ENCODE data around the gene SPG21.
"Not testable (repeated sequence)": the region's sequence is repeated elsewhere in the genome, so short reads cannot be mapped to it uniquely, and the experiment has no call there.

SPG21 gene

DNA sequence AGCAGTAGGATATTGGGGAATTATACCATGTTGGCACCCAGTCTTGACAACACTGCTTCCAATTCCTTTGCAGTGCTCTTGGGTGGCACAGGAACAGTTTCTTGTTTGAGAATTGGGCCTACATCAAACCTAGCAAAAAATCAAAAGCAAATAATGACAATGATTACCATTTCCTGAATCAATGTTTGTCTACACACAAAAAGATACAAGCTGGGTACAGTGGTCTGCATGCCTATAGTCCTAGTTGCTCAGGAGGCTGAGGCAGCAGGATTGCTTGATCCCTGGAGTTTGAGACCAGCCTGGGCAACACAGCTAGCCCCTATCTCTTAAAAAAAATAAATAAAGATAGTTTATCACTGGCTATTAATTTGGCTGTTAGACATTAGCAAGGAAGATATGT lies 31.8 kb upstream of the SPG21 start:
- no peak overlapping the region for H2BK12ac ChIP-seq (ENCODE audit: low read length in 2 of 2)
- H3K4ac ChIP-seq (ENCODE audit: low read depth in 1 of 2, low read length in 2 of 2) = no peak overlapping the region
- no peak overlapping the region for H3K14ac ChIP-seq (ENCODE audit: low read length in 2 of 2)
- H4K91ac ChIP-seq (ENCODE audit: low read length) = no peak overlapping the region
- H3K27me3 ChIP-seq (ENCODE audit: control insufficient read depth in 1 of 2, insufficient read depth in 1 of 2, low read length in 2 of 2) = no peaks in the 10 kb centered on the region
- no peak overlapping the region for H2AK5ac ChIP-seq (ENCODE audit: low read length, severe bottlenecking)
- H4K8ac ChIP-seq (ENCODE audit: low read length) = no peak overlapping the region
- H3K23ac ChIP-seq (ENCODE audit: low read length in 2 of 2) = no peak overlapping the region
- H2BK120ac ChIP-seq (ENCODE audit: low read depth, low read length) = no peak overlapping the region
- H2BK15ac ChIP-seq (ENCODE audit: low read depth, poor library complexity, severe bottlenecking) = no peak overlapping the region
- H3K27ac ChIP-seq (ENCODE audit: low read length, poor library complexity, severe bottlenecking) = no peak overlapping the region
- H3K36me3 ChIP-seq (ENCODE audit: control insufficient read depth in 1 of 2, insufficient read depth in 2 of 2, low read depth in 1 of 2, low read length in 2 of 2) = peaks cover 8 to 90% of the 10 kb centered on the region in 2 experiments
- H2BK5ac ChIP-seq (ENCODE audit: low read depth, low read length, poor library complexity, severe bottlenecking) = no peak overlapping the region
- H3K18ac ChIP-seq (ENCODE audit: low read depth in 1 of 2, low read length in 2 of 2) = no peak overlapping the region
- no peak overlapping the region for H3K9ac ChIP-seq (ENCODE audit: low read length)
- no peak overlapping the region for H2AFZ ChIP-seq (ENCODE audit: low read depth, low read length)
- no peak for DNase-seq
- H3K4me1 ChIP-seq (ENCODE audit: control insufficient read depth, insufficient read depth, low read depth, low read length) = no peaks in the 10 kb centered on the region
- no peak overlapping the region for H3K4me2 ChIP-seq (ENCODE audit: low read length, poor library complexity, severe bottlenecking)
- no peaks in the 10 kb centered on the region for H3K9me3 ChIP-seq (ENCODE audit: control insufficient read depth, low read length)
- H3K4me3 ChIP-seq (ENCODE audit: insufficient read depth in 1 of 2, low read depth in 1 of 2, low read length in 2 of 2) = no peak overlapping the region
- H3K79me1 ChIP-seq (replicated peaks; ENCODE audit: low read length, poor library complexity, severe bottlenecking) = peaks cover 8% of the 10 kb centered on the region

DNA sequence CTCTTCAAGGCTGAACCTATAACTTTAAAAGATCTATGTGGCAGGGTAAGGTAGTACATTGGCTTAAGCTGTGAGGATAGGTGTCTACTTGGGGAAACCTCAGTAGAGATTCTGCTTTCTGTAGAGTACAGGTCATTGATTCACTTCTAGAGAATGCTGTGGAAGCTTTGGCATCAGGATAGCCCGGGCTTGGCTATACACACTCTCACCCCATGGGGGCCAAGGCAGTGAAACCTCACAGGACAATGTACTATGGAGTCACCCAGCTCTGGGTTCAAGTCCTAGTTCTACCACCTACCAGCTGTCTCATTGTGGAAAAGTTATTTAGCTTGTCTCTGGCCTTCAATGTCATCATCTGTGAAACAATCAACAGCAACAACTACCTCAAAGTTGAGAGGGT lies 30.7 kb upstream of the SPG21 start:
- no peak overlapping the region for H4K8ac ChIP-seq (ENCODE audit: low read length)
- H3K14ac ChIP-seq (ENCODE audit: low read length in 2 of 2) = no peak overlapping the region
- peaks cover 8% of the 10 kb centered on the region for H3K79me1 ChIP-seq (replicated peaks; ENCODE audit: low read length, poor library complexity, severe bottlenecking)
- H3K4me3 ChIP-seq (ENCODE audit: insufficient read depth in 1 of 2, low read depth in 1 of 2, low read length in 2 of 2) = no peak overlapping the region
- no peak overlapping the region for H4K91ac ChIP-seq (ENCODE audit: low read length)
- no peak overlapping the region for H2BK5ac ChIP-seq (ENCODE audit: low read depth, low read length, poor library complexity, severe bottlenecking)
- H2BK120ac ChIP-seq (ENCODE audit: low read depth, low read length) = no peak overlapping the region
- DNase-seq = no peak
- WGBS = 100% methylated on average over 1 of the region's 1 CpG
- H3K27me3 ChIP-seq (ENCODE audit: control insufficient read depth in 1 of 2, insufficient read depth in 1 of 2, low read length in 2 of 2) = no peaks in the 10 kb centered on the region
- no peak overlapping the region for H3K27ac ChIP-seq (ENCODE audit: low read length, poor library complexity, severe bottlenecking)
- H3K4me2 ChIP-seq (ENCODE audit: low read length, poor library complexity, severe bottlenecking) = no peak overlapping the region
- H3K4ac ChIP-seq (ENCODE audit: low read depth in 1 of 2, low read length in 2 of 2) = no peak overlapping the region
- no peak overlapping the region for H2AK5ac ChIP-seq (ENCODE audit: low read length, severe bottlenecking)
- no peak overlapping the region for H2BK15ac ChIP-seq (ENCODE audit: low read depth, poor library complexity, severe bottlenecking)
- no peak overlapping the region for H3K9ac ChIP-seq (ENCODE audit: low read length)
- no peaks in the 10 kb centered on the region for H3K4me1 ChIP-seq (ENCODE audit: control insufficient read depth, insufficient read depth, low read depth, low read length)
- no peak overlapping the region for H3K23ac ChIP-seq (ENCODE audit: low read length in 2 of 2)
- H3K36me3 ChIP-seq (ENCODE audit: control insufficient read depth in 1 of 2, insufficient read depth in 2 of 2, low read depth in 1 of 2, low read length in 2 of 2) = peaks cover 11 to 90% of the 10 kb centered on the region in 2 experiments
- H3K9me3 ChIP-seq (ENCODE audit: control insufficient read depth, low read length) = no peaks in the 10 kb centered on the region
- H2BK12ac ChIP-seq (ENCODE audit: low read length in 2 of 2) = no peak overlapping the region
- H3K18ac ChIP-seq (ENCODE audit: low read depth in 1 of 2, low read length in 2 of 2) = no peak overlapping the region
- no peak overlapping the region for H2AFZ ChIP-seq (ENCODE audit: low read depth, low read length)

DNA sequence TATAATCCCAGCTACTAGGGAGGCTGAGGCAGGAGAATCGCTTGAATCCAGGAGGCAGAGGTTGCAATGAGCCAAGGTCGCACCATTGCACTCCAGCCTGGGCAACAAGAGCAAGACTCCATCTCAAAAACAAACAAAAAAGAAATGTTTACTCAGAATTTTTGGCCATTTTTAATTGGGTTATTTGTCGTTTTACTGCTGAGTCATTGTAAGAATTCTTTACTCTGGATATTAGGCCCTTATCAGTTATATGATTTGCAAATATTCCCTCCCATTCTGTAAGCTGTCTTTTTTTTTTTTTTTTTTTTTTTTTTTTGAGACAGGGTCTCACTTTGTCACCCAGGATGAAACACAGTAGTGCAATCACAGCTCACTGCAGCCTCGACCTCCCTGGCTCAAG lies 21.5 kb upstream of the SPG21 start:
- not testable (repeated sequence) for H3K4me3 ChIP-seq (ENCODE audit: insufficient read depth in 1 of 2, low read depth in 1 of 2, low read length in 2 of 2); DNase-seq; H2BK15ac ChIP-seq (ENCODE audit: low read depth, poor library complexity, severe bottlenecking); H2BK12ac ChIP-seq (ENCODE audit: low read length in 2 of 2); H3K27ac ChIP-seq (ENCODE audit: low read length, poor library complexity, severe bottlenecking); H2AK5ac ChIP-seq (ENCODE audit: low read length, severe bottlenecking); H3K18ac ChIP-seq (ENCODE audit: low read depth in 1 of 2, low read length in 2 of 2); H3K4ac ChIP-seq (ENCODE audit: low read depth in 1 of 2, low read length in 2 of 2); H3K9ac ChIP-seq (ENCODE audit: low read length); H3K4me1 ChIP-seq (ENCODE audit: control insufficient read depth, insufficient read depth, low read depth, low read length); H2BK5ac ChIP-seq (ENCODE audit: low read depth, low read length, poor library complexity, severe bottlenecking); H2BK120ac ChIP-seq (ENCODE audit: low read depth, low read length); H2AFZ ChIP-seq (ENCODE audit: low read depth, low read length); H4K8ac ChIP-seq (ENCODE audit: low read length); H3K4me2 ChIP-seq (ENCODE audit: low read length, poor library complexity, severe bottlenecking); H4K91ac ChIP-seq (ENCODE audit: low read length); H3K23ac ChIP-seq (ENCODE audit: low read length in 2 of 2); H3K79me1 ChIP-seq (replicated peaks; ENCODE audit: low read length, poor library complexity, severe bottlenecking); H3K27me3 ChIP-seq (ENCODE audit: control insufficient read depth in 1 of 2, insufficient read depth in 1 of 2, low read length in 2 of 2); H3K14ac ChIP-seq (ENCODE audit: low read length in 2 of 2)
- WGBS = 100% methylated on average over 2 of the region's 4 CpGs
- H3K9me3 ChIP-seq (ENCODE audit: control insufficient read depth, low read length) = peaks cover 17% of the 10 kb centered on the region
- peaks cover 15 to 62% of the 10 kb centered on the region in 2 experiments for H3K36me3 ChIP-seq (ENCODE audit: control insufficient read depth in 1 of 2, insufficient read depth in 2 of 2, low read depth in 1 of 2, low read length in 2 of 2)

DNA sequence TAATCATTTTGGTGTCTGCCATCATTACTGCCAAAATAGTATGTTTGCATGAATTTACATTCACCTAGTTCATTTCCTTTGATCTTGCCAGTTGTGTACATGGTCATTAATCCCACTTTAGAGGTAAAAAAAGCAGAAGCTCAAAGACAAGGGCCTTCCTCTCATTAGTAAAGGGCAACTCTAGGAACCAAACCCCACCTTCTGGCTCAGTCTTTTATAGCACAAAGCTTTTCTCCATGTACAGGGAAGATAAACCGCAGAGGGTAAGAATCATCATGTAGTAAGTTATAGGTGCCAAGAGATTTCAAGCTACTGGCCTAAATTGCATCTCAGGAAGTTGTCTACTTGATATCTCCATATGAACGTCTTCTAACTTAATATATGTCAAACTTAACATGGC lies 19.3 kb upstream of the SPG21 start:
- H4K8ac ChIP-seq (ENCODE audit: low read length) = no peak overlapping the region
- no peak overlapping the region for H2BK15ac ChIP-seq (ENCODE audit: low read depth, poor library complexity, severe bottlenecking)
- H2BK5ac ChIP-seq (ENCODE audit: low read depth, low read length, poor library complexity, severe bottlenecking) = no peak overlapping the region
- no peak for DNase-seq
- H2BK12ac ChIP-seq (ENCODE audit: low read length in 2 of 2) = no peak overlapping the region
- no peaks in the 10 kb centered on the region for H3K4me1 ChIP-seq (ENCODE audit: control insufficient read depth, insufficient read depth, low read depth, low read length)
- no peak overlapping the region for H2AFZ ChIP-seq (ENCODE audit: low read depth, low read length)
- peaks cover 15% of the 10 kb centered on the region for H3K9me3 ChIP-seq (ENCODE audit: control insufficient read depth, low read length)
- no peak overlapping the region for H2BK120ac ChIP-seq (ENCODE audit: low read depth, low read length)
- no peak overlapping the region for H3K4me3 ChIP-seq (ENCODE audit: insufficient read depth in 1 of 2, low read depth in 1 of 2, low read length in 2 of 2)
- no peak overlapping the region for H3K4ac ChIP-seq (ENCODE audit: low read depth in 1 of 2, low read length in 2 of 2)
- H3K79me1 ChIP-seq (replicated peaks; ENCODE audit: low read length, poor library complexity, severe bottlenecking) = peaks cover under 1% of the 10 kb centered on the region
- no peak overlapping the region for H3K4me2 ChIP-seq (ENCODE audit: low read length, poor library complexity, severe bottlenecking)
- peaks cover 8 to 60% of the 10 kb centered on the region in 2 experiments for H3K36me3 ChIP-seq (ENCODE audit: control insufficient read depth in 1 of 2, insufficient read depth in 2 of 2, low read depth in 1 of 2, low read length in 2 of 2)
- WGBS = 77% methylated on average over 2 of the region's 2 CpGs
- no peak overlapping the region for H3K14ac ChIP-seq (ENCODE audit: low read length in 2 of 2)
- no peaks in the 10 kb centered on the region for H3K27me3 ChIP-seq (ENCODE audit: control insufficient read depth in 1 of 2, insufficient read depth in 1 of 2, low read length in 2 of 2)
- H3K23ac ChIP-seq (ENCODE audit: low read length in 2 of 2) = no peak overlapping the region
- H4K91ac ChIP-seq (ENCODE audit: low read length) = no peak overlapping the region
- H3K9ac ChIP-seq (ENCODE audit: low read length) = no peak overlapping the region
- no peak overlapping the region for H2AK5ac ChIP-seq (ENCODE audit: low read length, severe bottlenecking)
- no peak overlapping the region for H3K27ac ChIP-seq (ENCODE audit: low read length, poor library complexity, severe bottlenecking)
- H3K18ac ChIP-seq (ENCODE audit: low read depth in 1 of 2, low read length in 2 of 2) = no peak overlapping the region
